Loucy (cell line): ENCODE data around the gene MACROD2.

Experiments
- H2AFZ ChIP-seq: fragments of 200-600 bp; sonication (generic); 2 replicates; pipeline ENCODE4 v1.6.0; 2016; ENCODE audit warnings: antibody characterized with exemption, mild to moderate bottlenecking, low read length, moderate library complexity
- H3F3A ChIP-seq: fragments of 200-600 bp; 2 replicates; pipeline ENCODE4 v1.6.0; 2016; ENCODE audit warnings: antibody characterized with exemption, low read depth, mild to moderate bottlenecking
- H3K27me3 ChIP-seq: fragments of 200-600 bp; sonication (generic); 2 replicates; pipeline ENCODE4 v1.6.1; 2014; ENCODE audit warnings: low read length, mild to moderate bottlenecking; ENCODE audit not compliant: insufficient read depth, poor library complexity, severe bottlenecking
- H3K36me3 ChIP-seq: fragments of 200-600 bp; sonication (generic); 2 replicates; pipeline ENCODE4 v1.6.1; 2016; ENCODE audit warnings: low read length; ENCODE audit not compliant: insufficient read depth
- H3K4me1 ChIP-seq: fragments of 200-600 bp; sonication (generic); 2 replicates; pipeline ENCODE4 v1.5.1; 2014; ENCODE audit warnings: low read length, mild to moderate bottlenecking; ENCODE audit not compliant: insufficient read depth, poor library complexity, severe bottlenecking
- H3K4me2 ChIP-seq: fragments of 200-600 bp; sonication (generic); 2 replicates; pipeline ENCODE4 v1.6.0; 2014; ENCODE audit warnings: antibody characterized with exemption, low read length, low read depth, mild to moderate bottlenecking; ENCODE audit not compliant: poor library complexity, severe bottlenecking
- H3K4me3 ChIP-seq: fragments of 200-600 bp; sonication (generic); 2 replicates; pipeline ENCODE4 v1.5.1; 2014; ENCODE audit warnings: low read length, mild to moderate bottlenecking, mixed read lengths; ENCODE audit not compliant: poor library complexity, severe bottlenecking
- H3K79me2 ChIP-seq: fragments of 200-600 bp; sonication (generic); 2 replicates; pipeline ENCODE4 v1.6.1; 2014; ENCODE audit warnings: low read length; ENCODE audit not compliant: insufficient read depth
- H3K9ac ChIP-seq: fragments of 200-600 bp; sonication (generic); 2 replicates; pipeline ENCODE4 v1.6.0; 2014; ENCODE audit warnings: mild to moderate bottlenecking, low read depth, low read length, moderate library complexity; ENCODE audit not compliant: poor library complexity, severe bottlenecking
- H3K9me2 ChIP-seq: fragments of 200-600 bp; sonication (generic); replicated peaks from 2 replicates; pipeline ENCODE4 v1.6.1; 2016; ENCODE audit warnings: low read depth, low read length, mixed read lengths
- H3K9me3 ChIP-seq: fragments of 200-600 bp; sonication (generic); 2 replicates; pipeline ENCODE4 v1.6.1; 2014; ENCODE audit warnings: mild to moderate bottlenecking, antibody characterized with exemption, low read length, low read depth; ENCODE audit not compliant: insufficient read depth
- H4K20me1 ChIP-seq: fragments of 200-600 bp; sonication (generic); 2 replicates; pipeline ENCODE4 v1.6.0; 2014; ENCODE audit warnings: antibody characterized with exemption, low read length, mild to moderate bottlenecking; ENCODE audit not compliant: insufficient read depth, poor library complexity, severe bottlenecking
- CTCF ChIP-seq: fragments of 200-600 bp; sonication (generic); conservative IDR thresholded peaks from 2 replicates; pipeline ENCODE4 v1.5.1; 2014; ENCODE audit warnings: mild to moderate bottlenecking, antibody characterized with exemption, low read length
- EZH2phosphoT487 ChIP-seq: fragments of 200-600 bp; IDR thresholded peaks from 2 replicates; pipeline ENCODE4 v1.6.1; 2018; ENCODE audit warnings: antibody characterized with exemption, mild to moderate bottlenecking, moderate library complexity, borderline replicate concordance

The MACROD2 gene

GRCh38 chr20:15209537-15209936 lies 1214.2 kb downstream of the MACROD2 start:
- Histone ChIP-seq H3K9ac (no peak overlapping the region), H3K27me3 (no peaks in the 10 kb centered on the region), H3K79me2 (no peaks in the 10 kb centered on the region), H4K20me1 (no peaks in the 10 kb centered on the region), H3K36me3 (no peaks in the 10 kb centered on the region), H2AFZ (no peak overlapping the region), H3K9me2 (no peaks in the 10 kb centered on the region), H3F3A (no peaks in the 10 kb centered on the region), H3K4me1 (no peaks in the 10 kb centered on the region), H3K4me3 (no peak overlapping the region), H3K9me3 (no peaks in the 10 kb centered on the region), H3K4me2 (no peak overlapping the region)
- TF ChIP-seq EZH2phosphoT487: no peak
- no peak for TF ChIP-seq CTCF

- H3K4me1 ChIP-seq: no peaks in the 10 kb centered on the region
- H3K9me3 ChIP-seq: no peaks in the 10 kb centered on the region
- no peaks in the 10 kb centered on the region for H3K79me2 ChIP-seq
- H3K9ac ChIP-seq: no peak overlapping the region
- H3K4me2 ChIP-seq: no peak overlapping the region
- TF ChIP-seq EZH2phosphoT487 (no peak), CTCF (no peak)
- no peaks in the 10 kb centered on the region for H3K36me3 ChIP-seq
- no peaks in the 10 kb centered on the region for H3K9me2 ChIP-seq
- no peaks in the 10 kb centered on the region for H3K27me3 ChIP-seq
- no peak overlapping the region for H3K4me3 ChIP-seq
- H3F3A ChIP-seq: no peaks in the 10 kb centered on the region
- no peaks in the 10 kb centered on the region for H4K20me1 ChIP-seq
- no peak overlapping the region for H2AFZ ChIP-seq
These were observed 1218.7 kb downstream of the MACROD2 start for GRCh38 chr20:15214051-15214450.

- H3K27me3 ChIP-seq: no peaks in the 10 kb centered on the region
- no peak overlapping the region for H2AFZ ChIP-seq
- H3K4me1 ChIP-seq: no peaks in the 10 kb centered on the region
- H3K9me2 ChIP-seq: no peaks in the 10 kb centered on the region
- no peak overlapping the region for H3K4me2 ChIP-seq
- no peaks in the 10 kb centered on the region for H3F3A ChIP-seq
- H3K9me3 ChIP-seq: no peaks in the 10 kb centered on the region
- H3K9ac ChIP-seq: no peak overlapping the region
- no peaks in the 10 kb centered on the region for H4K20me1 ChIP-seq
- no peaks in the 10 kb centered on the region for H3K36me3 ChIP-seq
- no peaks in the 10 kb centered on the region for H3K79me2 ChIP-seq
- H3K4me3 ChIP-seq: no peak overlapping the region
- TF ChIP-seq CTCF (no peak), EZH2phosphoT487 (no peak)
These were observed 1224.8 kb downstream of the MACROD2 start for GRCh38 chr20:15220009-15220656.
